Islet of Langerhans (tissue), 1 donor: Measurements from ENCODE around the gene SLC35F3.
"Not testable (repeated sequence)": the region's sequence is repeated elsewhere in the genome, so short reads cannot be mapped to it uniquely, and the experiment has no call there.

Experiments
- FAIRE-seq: peaks from one replicate; lab custom pipeline; 2011; peaks lifted over from hg19 to GRCh38; lab: Jason Lieb, UNC

SLC35F3 gene

GRCh38 chr1:234107416-234108021, 203.0 kb downstream of the SLC35F3 start:
- FAIRE-seq, result no peak

DNA sequence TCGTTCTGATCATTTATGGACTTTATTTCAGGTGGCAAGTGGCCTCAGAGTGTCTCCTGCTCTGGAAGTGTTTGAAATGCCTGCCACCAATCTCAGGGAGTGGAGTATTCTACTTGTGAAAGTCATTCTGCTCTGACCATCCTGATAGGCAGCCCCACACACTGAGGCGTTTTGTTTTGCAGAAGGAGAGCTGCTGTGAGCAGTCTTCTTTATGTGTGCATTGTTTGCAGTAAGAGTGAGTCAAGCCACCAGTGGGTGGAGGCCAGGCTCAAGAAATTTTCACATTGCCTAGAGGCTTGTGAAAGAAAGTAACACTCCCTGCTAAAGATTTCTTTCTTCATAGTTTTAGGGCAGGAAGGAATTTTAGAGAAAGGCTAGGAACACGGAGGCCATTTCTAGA, 204.4 kb downstream of the SLC35F3 start:
- no peak for FAIRE-seq

DNA sequence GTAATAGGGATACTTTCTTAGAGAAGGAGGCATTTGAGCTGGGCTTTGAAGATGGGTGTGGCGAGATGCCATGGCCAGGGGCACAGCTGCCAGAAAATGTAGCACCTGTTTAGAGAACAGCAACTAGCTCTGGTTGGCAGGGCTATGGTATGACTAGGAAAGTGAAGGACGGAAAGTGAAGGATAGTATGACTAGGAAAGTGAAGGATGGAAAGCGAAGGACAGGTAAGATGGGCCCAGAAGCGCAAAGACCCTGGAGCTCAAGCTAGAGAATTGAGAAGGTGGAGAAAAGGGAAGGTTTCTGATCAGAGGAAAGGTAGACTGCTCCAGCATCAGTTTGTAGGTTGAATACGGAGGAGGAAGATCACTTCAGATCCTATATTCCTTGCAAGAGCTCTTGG, 205.4 kb downstream of the SLC35F3 start:
- no peak for FAIRE-seq

DNA sequence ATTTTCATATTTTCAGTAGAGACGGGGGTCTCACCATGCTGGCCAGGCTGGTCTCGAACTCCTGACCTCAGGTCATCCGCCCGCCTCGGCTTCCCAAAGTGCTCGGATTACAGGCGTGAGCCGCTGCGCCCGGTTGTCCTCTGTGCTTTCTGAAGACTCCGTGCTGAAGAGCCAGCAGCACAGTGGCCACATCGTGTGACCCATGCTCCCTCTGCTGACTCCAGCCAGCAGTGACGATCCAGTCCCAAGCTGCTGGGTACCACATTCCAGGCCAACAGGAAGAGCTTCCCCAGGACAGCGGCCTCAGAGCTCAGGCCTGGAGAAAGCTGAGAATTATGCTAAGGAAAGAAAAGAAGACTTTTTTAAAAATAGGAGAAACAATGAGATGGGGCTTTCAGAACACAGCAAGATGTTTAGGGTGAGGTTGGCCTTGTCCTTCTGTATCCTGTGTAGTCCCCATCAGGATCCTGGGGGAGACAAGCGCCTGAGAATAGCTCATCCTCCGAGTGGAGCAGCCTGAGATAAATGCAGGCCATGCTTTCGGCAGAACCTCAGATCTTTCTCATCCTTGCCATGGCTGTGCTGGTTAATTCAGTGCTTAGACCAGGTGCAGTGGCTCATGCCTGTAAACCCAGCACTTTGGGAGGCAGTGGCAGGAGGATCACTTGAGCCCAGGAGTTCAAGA, 207.1 kb downstream of the SLC35F3 start:
- peak; percentile 17 for FAIRE-seq

DNA sequence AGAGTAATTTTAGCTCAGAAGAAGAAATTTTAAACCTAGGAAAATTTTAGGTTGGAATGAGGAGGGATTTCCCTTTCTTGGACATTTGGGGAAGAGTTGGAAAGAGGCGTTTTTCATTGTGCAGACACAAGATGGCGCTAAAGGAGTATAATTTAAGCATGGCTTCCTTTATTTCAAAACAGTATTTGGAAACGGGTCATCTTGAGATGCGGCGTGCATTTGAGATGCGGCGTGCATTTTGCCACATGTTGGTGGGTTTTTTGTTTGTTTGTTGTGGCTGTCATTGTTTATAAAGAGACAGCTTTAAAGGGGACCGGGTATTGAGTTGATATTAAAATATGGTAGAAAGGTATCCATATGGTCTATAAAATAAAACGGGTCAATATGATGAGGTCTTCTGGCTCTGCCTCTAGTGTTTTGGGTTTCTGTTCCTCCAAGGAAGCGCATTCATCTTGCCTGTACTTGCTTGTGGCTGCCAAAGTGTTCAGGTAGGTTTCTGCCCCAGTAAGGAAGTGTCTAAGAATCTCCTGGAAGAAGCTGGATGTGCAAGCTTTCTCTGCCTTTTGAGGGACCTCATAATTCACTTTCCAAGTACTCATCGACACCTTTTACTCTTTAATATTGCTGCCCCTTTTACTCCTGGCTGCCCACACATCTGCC, 210.3 kb downstream of the SLC35F3 start:
- peak; percentile 86 for FAIRE-seq

- FAIRE-seq, result no peak
Measured at GRCh38 chr1:234118911-234119310, 214.4 kb downstream of the SLC35F3 start.

DNA sequence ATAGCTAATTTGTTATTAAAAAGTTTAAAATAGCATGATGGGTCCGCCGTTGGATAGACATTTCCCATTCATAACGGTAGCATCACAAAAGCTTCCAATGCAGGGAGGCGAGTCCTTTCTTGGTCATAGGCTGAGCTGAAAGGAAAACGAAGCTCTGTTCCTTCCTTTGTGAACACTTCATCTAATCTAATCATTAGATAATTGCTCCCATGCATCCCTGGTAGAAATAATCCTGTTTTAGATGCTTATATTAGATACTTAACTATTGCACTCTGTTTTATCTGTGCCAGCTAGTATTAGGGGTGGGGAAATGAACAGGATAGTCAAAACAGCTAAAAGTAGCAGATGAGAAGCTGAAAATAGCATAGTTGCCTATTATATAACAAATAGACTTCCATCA, 215.0 kb downstream of the SLC35F3 start:
- no peak for FAIRE-seq

GRCh38 chr1:234120327-234120944, 216.0 kb downstream of the SLC35F3 start:
- FAIRE-seq, result no peak

DNA sequence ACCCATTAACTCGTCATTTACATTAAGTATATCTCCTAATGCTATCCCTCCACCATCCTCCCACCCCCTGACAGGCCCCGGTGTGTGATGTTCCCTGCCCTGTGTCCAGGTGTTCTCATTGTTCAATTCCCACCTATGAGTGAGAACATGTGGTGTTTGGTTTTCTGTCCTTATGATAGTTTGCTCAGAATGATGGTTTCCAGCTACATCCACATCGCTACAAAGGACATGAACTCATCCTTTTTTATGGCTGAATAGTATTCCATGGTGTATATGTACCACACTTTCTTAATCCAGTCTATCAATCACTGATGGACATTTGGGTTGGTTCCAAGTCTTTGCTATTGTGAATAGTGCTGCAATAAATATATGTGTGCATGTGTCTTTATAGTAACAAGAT, 217.2 kb downstream of the SLC35F3 start:
- FAIRE-seq, result not testable (repeated sequence)

DNA sequence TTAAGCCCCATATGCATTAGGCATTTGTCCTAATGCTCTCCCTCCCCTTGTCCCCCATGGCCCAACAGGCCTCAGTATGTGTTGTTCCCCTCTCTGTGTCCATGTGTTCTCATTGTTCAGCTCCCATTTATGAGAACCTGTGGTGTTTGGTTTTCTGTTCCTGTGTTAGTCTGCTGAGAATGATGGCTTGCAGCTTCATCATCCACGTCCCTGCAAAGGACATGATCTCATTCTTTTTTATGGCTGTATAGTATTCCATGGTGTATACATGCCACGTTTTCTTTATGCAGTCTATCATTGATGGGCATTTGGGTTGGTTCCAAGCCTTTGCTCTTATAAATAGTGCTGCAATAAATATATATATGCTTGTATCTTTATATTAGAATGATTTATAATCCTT, 218.1 kb downstream of the SLC35F3 start:
- FAIRE-seq, result not testable (repeated sequence)

GRCh38 chr1:234123867-234124266, 219.4 kb downstream of the SLC35F3 start:
- no peak for FAIRE-seq

GRCh38 chr1:234125283-234125682, 220.8 kb downstream of the SLC35F3 start:
- FAIRE-seq, result no peak

DNA sequence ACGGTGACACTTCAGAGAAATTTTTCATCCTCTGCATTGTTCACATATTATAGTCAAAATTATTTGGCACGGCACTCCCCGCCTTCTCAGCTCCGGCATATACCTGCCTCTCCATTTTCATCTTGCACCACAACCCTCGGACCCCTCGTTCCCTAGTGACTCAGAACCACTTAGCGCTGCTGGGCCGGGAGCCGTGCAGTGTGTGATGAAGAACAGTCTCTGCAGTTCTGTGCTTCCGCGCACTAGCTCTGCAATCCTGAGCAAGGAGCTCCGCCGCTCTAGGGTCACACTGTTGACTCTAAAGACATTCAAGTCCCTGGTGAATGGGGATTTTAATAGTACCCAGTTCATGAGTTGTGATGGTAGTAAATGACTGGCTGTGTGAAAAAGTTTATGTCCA, 221.2 kb downstream of the SLC35F3 start:
- FAIRE-seq, result no peak

GRCh38 chr1:234127026-234127671, 222.7 kb downstream of the SLC35F3 start:
- no peak for FAIRE-seq

DNA sequence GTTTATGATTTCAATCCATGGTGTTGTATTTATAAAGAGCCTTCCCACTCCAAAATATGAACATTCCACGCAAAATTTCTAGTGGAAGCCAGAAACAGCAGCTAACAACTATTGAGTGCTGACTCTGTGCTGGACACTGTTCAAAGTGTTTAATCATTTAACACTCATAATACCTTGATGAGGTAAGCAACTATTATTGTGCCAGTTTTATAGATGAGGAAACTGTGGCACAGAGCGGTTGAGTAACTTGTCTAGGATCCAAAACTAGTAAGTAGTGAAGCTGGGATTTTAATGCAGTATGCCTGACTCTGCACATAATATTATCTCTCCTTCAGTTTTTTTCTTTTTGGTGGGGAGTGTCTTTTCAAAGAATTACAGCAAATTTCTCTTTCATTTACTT, 228.3 kb downstream of the SLC35F3 start:
- FAIRE-seq, result no peak

- no peak for FAIRE-seq
Measured at GRCh38 chr1:234134878-234135277, 230.4 kb downstream of the SLC35F3 start.

DNA sequence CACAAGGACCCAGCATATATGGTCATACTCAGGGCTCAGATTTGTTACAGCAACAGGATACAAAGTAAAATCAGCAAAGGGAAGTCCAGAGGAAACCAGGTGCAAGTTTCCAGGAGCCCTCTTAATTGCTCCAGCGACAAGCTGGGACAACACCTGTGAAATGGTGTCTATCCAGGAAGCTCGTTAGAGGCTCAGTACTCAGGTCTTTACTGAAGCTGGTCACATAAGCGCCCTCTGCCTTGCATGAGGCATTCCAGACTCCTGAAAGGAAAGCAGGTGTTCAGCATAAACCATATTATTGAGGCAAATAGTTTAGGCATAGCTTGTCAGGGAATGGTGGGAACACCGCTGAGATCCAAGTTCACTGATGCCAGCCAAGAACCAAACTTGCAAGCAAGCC, 231.0 kb downstream of the SLC35F3 start:
- FAIRE-seq, result no peak

GRCh38 chr1:234136073-234136472, 231.6 kb downstream of the SLC35F3 start:
- no peak for FAIRE-seq

DNA sequence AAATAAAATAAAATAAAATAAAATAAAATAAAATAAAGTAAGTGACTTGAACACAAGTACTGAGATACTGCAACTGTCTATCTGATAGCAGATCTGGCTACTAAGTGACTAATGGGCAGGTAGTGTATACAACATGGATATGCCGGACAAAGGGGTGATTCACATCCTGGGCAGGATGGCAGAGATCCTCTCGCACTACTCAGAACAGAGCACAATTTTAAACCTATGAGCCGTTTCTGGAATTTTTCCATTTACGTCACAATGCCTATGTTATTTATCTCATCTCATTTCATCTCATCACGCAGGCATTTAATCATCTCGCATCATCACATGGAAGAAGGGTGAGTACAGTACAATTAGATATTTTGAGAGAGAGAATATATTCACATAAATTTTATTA, 235.5 kb downstream of the SLC35F3 start:
- no peak for FAIRE-seq

DNA sequence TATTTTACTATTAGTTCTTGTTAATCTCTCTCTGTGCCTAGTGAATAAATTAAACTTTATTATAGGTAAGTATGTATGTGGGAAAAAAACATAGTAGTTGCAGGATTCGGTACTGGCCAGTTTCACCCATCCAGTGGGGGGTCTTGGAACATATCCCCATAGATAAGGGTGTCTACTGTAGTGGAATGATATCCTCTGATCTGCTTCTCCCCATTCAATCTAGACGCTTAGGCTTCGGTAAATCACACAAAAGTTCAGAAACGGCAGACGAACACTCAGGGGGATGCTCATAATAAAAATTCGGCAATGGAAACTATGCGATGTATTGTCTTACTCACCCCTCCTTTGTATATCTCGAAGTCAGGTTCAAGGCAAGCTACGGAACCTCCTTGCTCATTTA, 235.9 kb downstream of the SLC35F3 start:
- FAIRE-seq, result no peak

- FAIRE-seq, result no peak
Measured at GRCh38 chr1:234141006-234141405, 236.5 kb downstream of the SLC35F3 start.

DNA sequence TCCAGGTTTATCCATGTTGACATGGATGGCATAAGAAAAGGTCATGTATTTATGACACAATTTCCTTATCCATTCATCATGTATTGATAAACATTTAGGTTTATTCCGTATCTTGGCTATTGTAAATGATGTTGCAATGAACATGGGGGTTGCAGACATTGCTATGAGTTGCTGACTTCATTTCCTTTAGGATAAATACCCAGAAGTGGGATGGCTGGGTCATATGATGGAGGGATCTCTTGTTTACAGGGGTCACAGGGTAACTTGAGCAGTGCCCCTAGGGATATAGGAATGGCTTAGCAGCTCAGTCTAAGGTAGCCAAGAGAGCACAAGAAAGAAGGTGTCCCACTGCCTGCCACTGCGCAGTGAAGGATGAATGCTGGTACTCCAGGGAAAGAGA, 239.2 kb downstream of the SLC35F3 start:
- no peak for FAIRE-seq

DNA sequence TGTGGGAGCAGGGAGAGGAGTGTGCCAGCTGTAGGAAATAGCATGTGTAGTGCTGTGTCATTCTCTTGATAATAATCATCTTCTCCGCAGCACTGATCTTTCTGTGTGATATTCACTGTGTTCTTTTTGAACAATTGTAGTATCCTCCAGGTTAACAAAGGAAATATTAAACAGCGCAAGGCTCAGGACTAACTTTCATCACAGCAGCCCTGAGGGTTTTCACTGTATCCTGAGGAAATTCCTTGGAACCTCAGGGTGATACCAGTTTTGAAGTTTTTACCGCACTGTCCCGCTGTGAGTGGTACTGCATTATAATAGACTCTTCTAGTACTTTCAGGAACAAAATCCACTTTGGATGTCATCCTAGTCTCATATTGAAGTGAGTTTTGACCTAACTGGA, 240.4 kb downstream of the SLC35F3 start:
- FAIRE-seq, result no peak
